Karpas-422 (cell line): ENCODE results near the gene PLA2R1. TPM values are rescaled to one million over a fixed set of nuclear protein-coding genes. Genes with fewer than 3 reads are reported as not detected.
A peak's percentile ranks its signal among the peaks of the same experiment; 100 is the strongest.

Experiments
- DNase-seq: peaks from one replicate; pipeline ENCODE4 v3.0.0-alpha.2; 2015
- H2AFZ ChIP-seq: fragments of 200-600 bp; sonication (generic); 2 replicates; pipeline ENCODE4 v1.6.1; 2014; ENCODE audit warnings: antibody characterized with exemption, low read length, mixed read lengths
- H3K27ac ChIP-seq: fragments of 200-600 bp; sonication (generic); 2 replicates; pipeline ENCODE4 v1.5.1; 2014; ENCODE audit warnings: mild to moderate bottlenecking, low read length, moderate library complexity
- H3K27me3 ChIP-seq: fragments of 200-600 bp; sonication (generic); 2 replicates; pipeline ENCODE4 v1.6.1; 2014; ENCODE audit warnings: low read length, mixed read lengths
- H3K36me3 ChIP-seq: fragments of 200-600 bp; sonication (generic); 2 replicates; pipeline ENCODE4 v1.6.1; 2014; ENCODE audit warnings: low read length, mixed read lengths; ENCODE audit not compliant: insufficient read depth
- H3K4me1 ChIP-seq: fragments of 200-600 bp; sonication (generic); 2 replicates; pipeline ENCODE4 v1.6.1; 2014; ENCODE audit warnings: mild to moderate bottlenecking, low read length, mixed read lengths
- H3K4me2 ChIP-seq: fragments of 200-600 bp; sonication (generic); 2 replicates; pipeline ENCODE4 v1.6.1; 2014; ENCODE audit warnings: low read length, low read depth, mild to moderate bottlenecking; ENCODE audit not compliant: poor library complexity, severe bottlenecking
- H3K4me3 ChIP-seq: fragments of 200-600 bp; sonication (generic); 2 replicates; pipeline ENCODE4 v1.5.1; 2014; ENCODE audit warnings: mild to moderate bottlenecking, antibody characterized with exemption, low read length, mixed read lengths
- H3K79me2 ChIP-seq: fragments of 200-600 bp; sonication (generic); 2 replicates; pipeline ENCODE4 v1.6.1; 2014; ENCODE audit warnings: mild to moderate bottlenecking, low read length, mixed read lengths
- H3K9ac ChIP-seq: fragments of 200-600 bp; sonication (generic); 2 replicates; pipeline ENCODE4 v1.6.0; 2014; ENCODE audit warnings: low read length
- H3K9me2 ChIP-seq: fragments of 200-600 bp; sonication (generic), shearing (Covaris generic); replicated peaks from 2 replicates; pipeline ENCODE4 v1.6.0; 2014; ENCODE audit warnings: mild to moderate bottlenecking, low read length, moderate library complexity; ENCODE audit not compliant: insufficient read depth
- H3K9me3 ChIP-seq: fragments of 300-700, 200-600 bp; sonication (generic); 2 replicates; pipeline ENCODE4 v1.6.1; 2014; ENCODE audit warnings: low read length, mixed read lengths
- H4K20me1 ChIP-seq: fragments of 200-600 bp; sonication (generic); 2 replicates; pipeline ENCODE4 v1.6.1; 2014; ENCODE audit warnings: mild to moderate bottlenecking, antibody characterized with exemption, low read length, low read depth; ENCODE audit not compliant: insufficient read depth
- total RNA-seq: library from RNA; depleted of rRNA; stranded (reverse); fragments of >200 nt; shearing (Covaris generic); gene quantifications from 2 replicates; pipeline ENCODE4 v1.2.3, GENCODE V29; 2014; ENCODE audit warnings: low replicate concordance

The PLA2R1 gene
- total RNA-seq, 1 experiment from 2014 or later, result not detected

GRCh38 chr2:159941729-159942128 is 120.7 kb downstream of the PLA2R1 start:
- Histone ChIP-seq H3K4me3 (no peak overlapping the region), H3K79me2 (no peaks in the 10 kb centered on the region), H3K4me2 (no peak overlapping the region), H3K9me2 (no peaks in the 10 kb centered on the region), H4K20me1 (no peaks in the 10 kb centered on the region), H3K36me3 (no peaks in the 10 kb centered on the region), H2AFZ (no peak overlapping the region), H3K27me3 (no peaks in the 10 kb centered on the region), H3K9ac (no peak overlapping the region), H3K27ac (no peak overlapping the region), H3K9me3 (no peaks in the 10 kb centered on the region), H3K4me1 (no peaks in the 10 kb centered on the region)
- no peak for DNase-seq

- H4K20me1 ChIP-seq, result no peaks in the 10 kb centered on the region
- no peak overlapping the region for H3K27ac ChIP-seq
- no peak overlapping the region for H2AFZ ChIP-seq
- no peaks in the 10 kb centered on the region for H3K79me2 ChIP-seq
- H3K36me3 ChIP-seq, result no peaks in the 10 kb centered on the region
- no peaks in the 10 kb centered on the region for H3K4me1 ChIP-seq
- H3K4me2 ChIP-seq, result no peak overlapping the region
- no peaks in the 10 kb centered on the region for H3K9me2 ChIP-seq
- peak; percentile 42 for DNase-seq
- no peak overlapping the region for H3K4me3 ChIP-seq
- no peak overlapping the region for H3K9ac ChIP-seq
- no peaks in the 10 kb centered on the region for H3K9me3 ChIP-seq
- no peaks in the 10 kb centered on the region for H3K27me3 ChIP-seq
Measured at GRCh38 chr2:159939946-159940345, 122.5 kb downstream of the PLA2R1 start.

GRCh38 chr2:159938395-159938794 is 124.0 kb downstream of the PLA2R1 start:
- Histone ChIP-seq H3K36me3 (no peaks in the 10 kb centered on the region), H3K27ac (no peak overlapping the region), H4K20me1 (no peaks in the 10 kb centered on the region), H3K9ac (no peak overlapping the region), H3K9me3 (no peaks in the 10 kb centered on the region), H3K79me2 (no peaks in the 10 kb centered on the region), H3K4me1 (no peaks in the 10 kb centered on the region), H2AFZ (no peak overlapping the region), H3K4me3 (no peak overlapping the region), H3K4me2 (no peak overlapping the region), H3K9me2 (no peaks in the 10 kb centered on the region), H3K27me3 (no peaks in the 10 kb centered on the region)
- no peak for DNase-seq

GRCh38 chr2:159936471-159936870 is 125.9 kb downstream of the PLA2R1 start:
- no peak overlapping the region for H3K9ac ChIP-seq
- H3K4me2 ChIP-seq, result no peak overlapping the region
- DNase-seq, result no peak
- no peak overlapping the region for H2AFZ ChIP-seq
- H3K4me3 ChIP-seq, result no peak overlapping the region
- no peaks in the 10 kb centered on the region for H3K27me3 ChIP-seq
- no peaks in the 10 kb centered on the region for H4K20me1 ChIP-seq
- H3K27ac ChIP-seq, result no peak overlapping the region
- H3K9me3 ChIP-seq, result no peaks in the 10 kb centered on the region
- H3K4me1 ChIP-seq, result no peaks in the 10 kb centered on the region
- no peaks in the 10 kb centered on the region for H3K79me2 ChIP-seq
- H3K36me3 ChIP-seq, result no peaks in the 10 kb centered on the region
- no peaks in the 10 kb centered on the region for H3K9me2 ChIP-seq

- Histone ChIP-seq H3K4me1 (no peaks in the 10 kb centered on the region), H3K9me3 (no peaks in the 10 kb centered on the region), H3K79me2 (no peaks in the 10 kb centered on the region), H3K27me3 (no peaks in the 10 kb centered on the region), H3K4me3 (no peak overlapping the region), H4K20me1 (no peaks in the 10 kb centered on the region), H3K9me2 (no peaks in the 10 kb centered on the region), H3K4me2 (no peak overlapping the region), H3K27ac (no peak overlapping the region), H3K9ac (no peak overlapping the region), H2AFZ (no peak overlapping the region), H3K36me3 (no peaks in the 10 kb centered on the region)
- DNase-seq, result no peak
Measured at GRCh38 chr2:159933727-159934049, 128.7 kb downstream of the PLA2R1 start.

- Histone ChIP-seq H3K79me2 (no peaks in the 10 kb centered on the region), H3K27ac (no peak overlapping the region), H3K9me3 (no peaks in the 10 kb centered on the region), H3K9ac (no peak overlapping the region), H3K27me3 (no peaks in the 10 kb centered on the region), H4K20me1 (no peaks in the 10 kb centered on the region), H3K36me3 (no peaks in the 10 kb centered on the region), H3K4me1 (no peaks in the 10 kb centered on the region), H3K9me2 (no peaks in the 10 kb centered on the region), H3K4me2 (no peak overlapping the region), H3K4me3 (no peak overlapping the region), H2AFZ (no peak overlapping the region)
- no peak for DNase-seq
Measured at GRCh38 chr2:159933040-159933726, 129.2 kb downstream of the PLA2R1 start.

- no peaks in the 10 kb centered on the region for H3K27me3 ChIP-seq
- no peak overlapping the region for H3K4me3 ChIP-seq
- no peaks in the 10 kb centered on the region for H3K9me3 ChIP-seq
- no peaks in the 10 kb centered on the region for H3K4me1 ChIP-seq
- no peaks in the 10 kb centered on the region for H3K9me2 ChIP-seq
- H3K79me2 ChIP-seq, result no peaks in the 10 kb centered on the region
- H3K9ac ChIP-seq, result no peak overlapping the region
- no peaks in the 10 kb centered on the region for H3K36me3 ChIP-seq
- H2AFZ ChIP-seq, result no peak overlapping the region
- DNase-seq, result no peak
- H3K4me2 ChIP-seq, result no peak overlapping the region
- H4K20me1 ChIP-seq, result no peaks in the 10 kb centered on the region
- no peak overlapping the region for H3K27ac ChIP-seq
Measured at GRCh38 chr2:159926695-159927094, 135.7 kb downstream of the PLA2R1 start.

GRCh38 chr2:159925975-159926374 is 136.4 kb downstream of the PLA2R1 start:
- Histone ChIP-seq H3K9me2 (no peaks in the 10 kb centered on the region), H3K4me1 (no peaks in the 10 kb centered on the region), H3K27ac (no peak overlapping the region), H2AFZ (no peak overlapping the region), H3K4me3 (no peak overlapping the region), H3K9ac (no peak overlapping the region), H3K9me3 (no peaks in the 10 kb centered on the region), H4K20me1 (no peaks in the 10 kb centered on the region), H3K27me3 (no peaks in the 10 kb centered on the region), H3K4me2 (no peak overlapping the region), H3K36me3 (no peaks in the 10 kb centered on the region), H3K79me2 (no peaks in the 10 kb centered on the region)
- DNase-seq, result no peak

GRCh38 chr2:159922563-159922962 is 139.9 kb downstream of the PLA2R1 start:
- no peaks in the 10 kb centered on the region for H3K9me3 ChIP-seq
- no peak overlapping the region for H3K4me3 ChIP-seq
- no peak for DNase-seq
- no peak overlapping the region for H3K27ac ChIP-seq
- no peaks in the 10 kb centered on the region for H4K20me1 ChIP-seq
- H3K79me2 ChIP-seq, result no peaks in the 10 kb centered on the region
- no peaks in the 10 kb centered on the region for H3K27me3 ChIP-seq
- H3K36me3 ChIP-seq, result no peaks in the 10 kb centered on the region
- no peak overlapping the region for H3K9ac ChIP-seq
- no peak overlapping the region for H2AFZ ChIP-seq
- no peaks in the 10 kb centered on the region for H3K9me2 ChIP-seq
- H3K4me2 ChIP-seq, result no peak overlapping the region
- H3K4me1 ChIP-seq, result no peaks in the 10 kb centered on the region
